Measurements from ENCODE around the gene CCBE1. TPM values are rescaled to one million over a fixed set of nuclear protein-coding genes. Genes with fewer than 3 reads are reported as not detected.

The CCBE1 gene
- total RNA-seq, 3 donors from 2014 or later (not counting 1 experiment from before 2014, with no cell fraction given), result 0.05 TPM; not detected in 2

DNA sequence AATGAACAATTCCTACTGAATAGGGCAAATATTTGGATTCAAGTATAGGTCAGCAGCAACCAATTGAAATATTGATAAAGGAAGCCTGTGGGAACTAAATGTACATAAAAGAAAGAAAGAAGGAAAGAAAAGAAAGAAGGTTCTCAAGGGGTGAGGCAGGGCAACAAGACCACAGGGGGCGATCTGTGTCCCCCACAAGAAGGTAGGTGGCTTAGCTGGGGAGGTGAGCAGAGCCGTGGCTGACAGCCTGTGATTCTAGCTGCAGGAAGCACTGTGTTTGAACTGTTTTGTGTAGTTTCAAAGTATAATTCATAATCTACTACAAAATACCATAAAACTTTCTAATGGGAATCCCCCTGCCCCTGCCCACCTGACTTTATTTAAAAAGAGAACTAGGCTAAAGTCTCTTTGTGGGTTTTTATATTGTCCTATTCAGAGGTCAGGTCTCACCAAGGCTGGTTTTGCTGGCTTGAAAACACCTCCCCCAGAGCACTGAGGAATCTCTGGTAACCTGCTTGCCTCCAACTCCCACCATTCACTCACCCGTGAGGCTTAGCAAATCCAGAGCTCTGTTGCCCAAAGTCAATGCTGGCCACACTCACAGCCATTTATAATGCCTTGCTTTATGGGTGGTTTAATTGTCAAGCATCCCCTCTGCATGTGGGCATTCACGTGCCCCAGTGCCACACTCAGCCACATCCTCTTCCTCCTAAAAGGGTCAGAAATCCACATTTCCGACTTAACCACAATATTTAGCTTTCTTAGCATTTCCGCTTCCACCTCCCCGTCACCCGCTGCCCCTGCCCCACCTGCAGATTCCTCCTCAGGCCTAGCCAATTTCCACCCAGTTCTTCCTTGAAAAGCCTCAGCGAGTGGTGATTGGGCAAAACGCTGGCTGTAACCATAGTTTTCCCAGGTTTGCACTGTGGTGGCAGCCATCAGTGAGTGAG lies 301.7 kb downstream of the CCBE1 start:
- H3K4me3 Mint-ChIP-seq, result peak overlapping the region; percentile 40
- H3K4me1 Mint-ChIP-seq, result peaks cover 14 to 16% of the 10 kb centered on the region in 2 donors
- DNase-seq (no peak), ATAC-seq (peak in 1 of 3 donors; percentile 32)
- no peaks in the 10 kb centered on the region for H3K9me3 ChIP-seq (ENCODE audit: control insufficient read depth, insufficient read depth, low read length)
- intact Hi-C loops (cut with micrococcal nuclease), result no loop called here
- H3K27me3 Mint-ChIP-seq (ENCODE audit: low read depth in 2 of 2), result peaks cover 10 to 19% of the 10 kb centered on the region in 2 donors
- H3K27ac ChIP-seq (ENCODE audit: low read length), result no peak overlapping the region
- peaks cover 11% of the 10 kb centered on the region for H3K4me1 ChIP-seq (ENCODE audit: control insufficient read depth, insufficient read depth, low read length)
- peaks cover 3% of the 10 kb centered on the region for H3K27me3 ChIP-seq (ENCODE audit: control insufficient read depth, insufficient read depth, low read length)
- TF ChIP-seq, protein P1, sequence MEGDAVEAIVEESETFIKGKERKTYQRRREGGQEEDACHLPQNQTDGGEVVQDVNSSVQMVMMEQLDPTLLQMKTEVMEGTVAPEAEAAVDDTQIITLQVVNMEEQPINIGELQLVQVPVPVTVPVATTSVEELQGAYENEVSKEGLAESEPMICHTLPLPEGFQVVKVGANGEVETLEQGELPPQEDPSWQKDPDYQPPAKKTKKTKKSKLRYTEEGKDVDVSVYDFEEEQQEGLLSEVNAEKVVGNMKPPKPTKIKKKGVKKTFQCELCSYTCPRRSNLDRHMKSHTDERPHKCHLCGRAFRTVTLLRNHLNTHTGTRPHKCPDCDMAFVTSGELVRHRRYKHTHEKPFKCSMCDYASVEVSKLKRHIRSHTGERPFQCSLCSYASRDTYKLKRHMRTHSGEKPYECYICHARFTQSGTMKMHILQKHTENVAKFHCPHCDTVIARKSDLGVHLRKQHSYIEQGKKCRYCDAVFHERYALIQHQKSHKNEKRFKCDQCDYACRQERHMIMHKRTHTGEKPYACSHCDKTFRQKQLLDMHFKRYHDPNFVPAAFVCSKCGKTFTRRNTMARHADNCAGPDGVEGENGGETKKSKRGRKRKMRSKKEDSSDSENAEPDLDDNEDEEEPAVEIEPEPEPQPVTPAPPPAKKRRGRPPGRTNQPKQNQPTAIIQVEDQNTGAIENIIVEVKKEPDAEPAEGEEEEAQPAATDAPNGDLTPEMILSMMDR (IDR thresholded peaks at IDR 0.05), result no peak
- H3K36me3 ChIP-seq (ENCODE audit: control insufficient read depth, insufficient read depth, low read length), result no peaks in the 10 kb centered on the region
- no peaks in the 10 kb centered on the region for H3K36me3 Mint-ChIP-seq
- H3K4me3 ChIP-seq (ENCODE audit: low read length), result no peak overlapping the region
- peak overlapping the region in 1 of 2 donors; percentile 30 for H3K27ac Mint-ChIP-seq
- H3K9me3 Mint-ChIP-seq, result no peaks in the 10 kb centered on the region
- WGBS (ENCODE audit: insufficient coverage), result 16% methylated on average over 10 of the region's 10 CpGs

DNA sequence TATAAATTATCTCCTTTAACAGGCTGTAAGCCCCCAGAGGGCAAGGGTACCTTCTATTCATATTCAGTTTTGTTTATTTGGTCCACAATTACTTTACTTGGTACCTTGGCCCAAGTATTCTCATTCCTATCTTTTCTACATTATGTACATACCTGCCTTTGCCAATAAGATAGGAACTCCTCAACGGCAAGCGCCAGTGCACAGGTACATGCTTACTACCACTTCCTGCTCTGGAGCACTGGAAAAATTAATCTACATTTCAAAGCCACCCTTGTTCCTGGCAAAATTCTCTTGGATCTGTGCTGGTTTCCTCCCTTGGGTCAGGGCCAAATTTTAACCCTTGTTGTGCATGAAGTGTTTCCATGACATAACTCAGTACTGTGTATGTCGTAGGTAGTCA lies 303.8 kb downstream of the CCBE1 start:
- Mint-ChIP-seq H3K4me1 (peaks cover 14 to 16% of the 10 kb centered on the region in 2 donors), H3K27me3 (ENCODE audit: low read depth in 2 of 2) (peaks cover 10 to 19% of the 10 kb centered on the region in 2 donors), H3K9me3 (no peaks in the 10 kb centered on the region), H3K36me3 (no peaks in the 10 kb centered on the region), H3K27ac (no peak overlapping the region), H3K4me3 (no peak overlapping the region)
- no peak for DNase-seq
- intact Hi-C loops (cut with micrococcal nuclease), result no loop called here
- Histone ChIP-seq H3K36me3 (ENCODE audit: control insufficient read depth, insufficient read depth, low read length) (no peaks in the 10 kb centered on the region), H3K27ac (ENCODE audit: low read length) (no peak overlapping the region), H3K4me3 (ENCODE audit: low read length) (no peak overlapping the region), H3K4me1 (ENCODE audit: control insufficient read depth, insufficient read depth, low read length) (peaks cover 11% of the 10 kb centered on the region), H3K27me3 (ENCODE audit: control insufficient read depth, insufficient read depth, low read length) (peaks cover 3% of the 10 kb centered on the region), H3K9me3 (ENCODE audit: control insufficient read depth, insufficient read depth, low read length) (no peaks in the 10 kb centered on the region)
- ATAC-seq, result no peak
- TF ChIP-seq, protein P1 (IDR thresholded peaks at IDR 0.05), result no peak
- WGBS (ENCODE audit: insufficient coverage), result 96% methylated on average over 3 of the region's 3 CpGs

DNA sequence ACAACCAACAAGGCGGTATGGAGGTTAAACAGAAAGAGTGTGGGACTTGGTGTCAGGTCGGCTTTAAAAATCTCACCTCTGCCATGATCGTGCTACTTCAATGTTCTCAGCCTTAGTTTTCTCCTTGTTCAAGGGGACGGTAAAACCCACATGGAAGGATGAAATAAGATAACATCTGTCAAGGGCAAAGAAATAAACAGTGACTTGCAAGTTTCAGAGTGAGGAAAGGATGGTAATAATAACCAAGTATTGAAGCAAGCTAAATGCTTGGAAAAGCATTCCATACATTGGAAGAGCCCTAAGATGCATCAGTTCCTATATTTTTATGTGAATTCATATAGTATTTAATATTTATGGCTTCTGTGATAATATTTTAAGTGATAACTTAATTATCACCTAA lies 308.4 kb downstream of the CCBE1 start:
- TF ChIP-seq, protein P1 (IDR thresholded peaks at IDR 0.05), result no peak
- Histone ChIP-seq H3K27ac (ENCODE audit: low read length) (no peak overlapping the region), H3K36me3 (ENCODE audit: control insufficient read depth, insufficient read depth, low read length) (no peaks in the 10 kb centered on the region), H3K27me3 (ENCODE audit: control insufficient read depth, insufficient read depth, low read length) (no peaks in the 10 kb centered on the region), H3K4me1 (ENCODE audit: control insufficient read depth, insufficient read depth, low read length) (no peaks in the 10 kb centered on the region), H3K4me3 (ENCODE audit: low read length) (no peak overlapping the region), H3K9me3 (ENCODE audit: control insufficient read depth, insufficient read depth, low read length) (no peaks in the 10 kb centered on the region)
- WGBS (ENCODE audit: insufficient coverage), result 66% methylated on average over 3 of the region's 4 CpGs
- no peak for ATAC-seq
- intact Hi-C loops (cut with micrococcal nuclease), result no loop called here
- DNase-seq, result no peak
- H3K9me3 Mint-ChIP-seq, result no peaks in the 10 kb centered on the region
- peaks cover 10 to 13% of the 10 kb centered on the region in 2 donors for H3K27me3 Mint-ChIP-seq (ENCODE audit: low read depth in 2 of 2)
- H3K27ac Mint-ChIP-seq, result no peak overlapping the region
- no peaks in the 10 kb centered on the region for H3K36me3 Mint-ChIP-seq
- no peak overlapping the region for H3K4me3 Mint-ChIP-seq
- H3K4me1 Mint-ChIP-seq, result no peaks in the 10 kb centered on the region

Data from natural killer cell (primary cell).